Stomach (tissue), 9 donors: Measurements from ENCODE around the gene CARMIL3. TPM values are rescaled to one million over a fixed set of nuclear protein-coding genes. Genes with fewer than 3 reads are reported as not detected.

Source experiments
- DNase-seq, 2 donors: peaks; one replicate each; pipeline versions ENCODE4 v3.0.0 to v3.0.0-alpha.2; 2013 to 2019
- H3K27ac ChIP-seq, 5 donors: fragments of 200-600 bp in 4 of 5; sonication (generic) in 4 of 5; one replicate each; pipeline ENCODE4 v1.5.1; 2013 to 2019; ENCODE audit warnings: mild to moderate bottlenecking in 1 of 5, moderate library complexity in 1 of 5
- H3K27me3 ChIP-seq, 3 donors: fragments of 200-600 bp; sonication (generic); one replicate each; pipeline ENCODE4 v1.5.1; 2017 to 2019; ENCODE audit warnings: mixed run types in 1 of 3
- H3K36me3 ChIP-seq, 4 donors: fragments of 200-600 bp; sonication (generic); 1 replicate in 3 of 4; 2 replicates in 1 of 4; pipeline ENCODE4 v1.5.1; 2016 to 2019
- H3K4me1 ChIP-seq, 4 donors: fragments of 200-600 bp; sonication (generic); one replicate each; pipeline ENCODE4 v1.5.1; 2016 to 2019
- H3K4me3 ChIP-seq, 4 donors: fragments of 200-600 bp; sonication (generic) in 3 of 4; one replicate each; pipeline ENCODE4 v1.5.1; 2016 to 2019; ENCODE audit warnings: mild to moderate bottlenecking in 1 of 4
- H3K9me3 ChIP-seq, 4 donors: fragments of 200-600 bp; sonication (generic); one replicate each; pipeline ENCODE4 v1.5.1; 2016 to 2019
- CTCF ChIP-seq, 7 experiments: fragments of 450-650 bp in 4 of 7; fragments of 200-600 bp in 3 of 7; sonication (generic) in 3 of 7; IDR thresholded peaks; one replicate each; pipeline ENCODE4 v1.5.1; 2016 to 2019; ENCODE audit warnings: antibody characterized with exemption in 7 of 7, control low read depth in 2 of 7, mild to moderate bottlenecking in 1 of 7
- EP300 ChIP-seq: sonication (generic); formaldehyde crosslinking; IDR thresholded peaks from one replicate; pipeline ENCODE4 v1.6.1; 2017; ENCODE audit warnings: antibody characterized with exemption
- POLR2A ChIP-seq, 4 donors: fragments of 450-650 bp; IDR thresholded peaks; one replicate each; pipeline ENCODE4 v1.6.1; 2016; ENCODE audit warnings: antibody characterized with exemption in 4 of 4, control low read depth in 2 of 4, mild to moderate bottlenecking in 1 of 4, moderate library complexity in 1 of 4
- POLR2AphosphoS5 ChIP-seq, 3 donors: sonication (generic); formaldehyde crosslinking; IDR thresholded peaks; one replicate each; pipeline ENCODE4 v1.6.1; 2016; ENCODE audit warnings: antibody characterized with exemption in 3 of 3
- WGBS, 5 donors: extraction: QIAGEN DNeasy Blood & Tissue Kit in 3 of 5; methylation state at CpG; one replicate each; pipeline versions ENCODE4 v1.1.5 to v1.1.7; 2013 to 2018; 5-methylcytosine and 5-hydroxymethylcytosine counted together
- intact Hi-C: fragments of 100-400 bp; cut with DNase I; formaldehyde crosslinking; loops from one replicate; pipeline ENCODE4 v1.15.1; 2023; ENCODE audit warnings: low total_unique reads
- polyA plus RNA-seq, 3 donors: library from polyadenylated mRNA; stranded (reverse); fragments of 200-250 nt; gene quantifications; one replicate each; pipeline ENCODE4 v1.2.3, GENCODE V29; 2013
- total RNA-seq, 5 donors: library from RNA; depleted of rRNA; stranded (reverse); fragments of >200 nt; gene quantifications; one replicate each; pipeline versions ENCODE4 v1.1.0 to v1.2.3, GENCODE V29; 2014 to 2016
- donor health status: healthy with polysubstance abuse.
- donor health status: Bipolar disorder and iron deficiency.
- donor health status: healthy.

The CARMIL3 gene
- total and polyA plus RNA-seq, 8 donors = 0.14 to 2.0 (median 0.50) TPM; not detected in 2

GRCh38 chr14:24060443-24060842 lies 8.6 kb downstream of the CARMIL3 start:
- intact Hi-C loops = no loop called here
- Histone ChIP-seq H3K4me1 (peaks cover 0 to 7% (median 0%) of the 10 kb centered on the region in 4 donors), H3K27me3 (peaks cover 0 to 22% (median 0%) of the 10 kb centered on the region in 3 donors), H3K36me3 (no peaks in the 10 kb centered on the region), H3K27ac (no peak overlapping the region), H3K4me3 (no peak overlapping the region), H3K9me3 (no peaks in the 10 kb centered on the region)
- 91 to 96% (median 93%) methylated on average over 6 to 10 of the region's 10 CpGs for WGBS, 5 donors
- TF ChIP-seq CTCF (IDR thresholded peaks at IDR 0.05) = no peak
- TF ChIP-seq EP300 = no peak
- no peak for TF ChIP-seq POLR2A (IDR thresholded peaks at IDR 0.05)
- TF ChIP-seq POLR2AphosphoS5 (IDR thresholded peaks at IDR 0.05) = no peak
- no peak for DNase-seq

- Histone ChIP-seq H3K9me3 (no peaks in the 10 kb centered on the region), H3K27ac (no peak overlapping the region), H3K4me3 (no peak overlapping the region), H3K27me3 (peaks cover 0 to 17% (median 0%) of the 10 kb centered on the region in 3 donors), H3K4me1 (peaks cover 0 to 7% (median 0%) of the 10 kb centered on the region in 4 donors), H3K36me3 (no peaks in the 10 kb centered on the region)
- intact Hi-C loops = no loop called here
- no peak for DNase-seq
- 77 to 100% (median 82%) methylated on average over 1 to 7 of the region's 7 CpGs for whole genome bisulfite sequencing, 5 donors
- TF ChIP-seq POLR2AphosphoS5 (IDR thresholded peaks at IDR 0.05) = no peak
- no peak for TF ChIP-seq POLR2A (IDR thresholded peaks at IDR 0.05)
- TF ChIP-seq EP300 = no peak
- no peak for TF ChIP-seq CTCF (IDR thresholded peaks at IDR 0.05)
Observed at GRCh38 chr14:24060984-24061913, 9.4 kb downstream of the CARMIL3 start.

GRCh38 chr14:24062216-24062980 lies 10.6 kb downstream of the CARMIL3 start:
- DNase-seq = no peak
- H3K9me3 ChIP-seq = no peaks in the 10 kb centered on the region
- peaks cover 0 to 7% (median 0%) of the 10 kb centered on the region in 4 donors for H3K4me1 ChIP-seq
- no peak overlapping the region for H3K27ac ChIP-seq
- no peaks in the 10 kb centered on the region for H3K36me3 ChIP-seq
- WGBS, 5 donors = 82 to 92% (median 88%) methylated on average over 13 to 14 of the region's 14 CpGs
- H3K27me3 ChIP-seq = peaks cover 0 to 6% (median 0%) of the 10 kb centered on the region in 3 donors
- TF ChIP-seq POLR2AphosphoS5 (IDR thresholded peaks at IDR 0.05) = no peak
- TF ChIP-seq POLR2A (IDR thresholded peaks at IDR 0.05) = no peak
- no peak for TF ChIP-seq EP300
- no peak for TF ChIP-seq CTCF (IDR thresholded peaks at IDR 0.05)
- no peak overlapping the region for H3K4me3 ChIP-seq
- intact Hi-C loops = no loop called here

GRCh38 chr14:24063263-24063836 lies 11.5 kb downstream of the CARMIL3 start:
- peaks cover 0 to 3% (median 0%) of the 10 kb centered on the region in 4 donors for H3K4me1 ChIP-seq
- no peak overlapping the region for H3K27ac ChIP-seq
- intact Hi-C loops = no loop called here
- no peak for TF ChIP-seq POLR2AphosphoS5 (IDR thresholded peaks at IDR 0.05)
- TF ChIP-seq CTCF (IDR thresholded peaks at IDR 0.05) = no peak
- TF ChIP-seq POLR2A (IDR thresholded peaks at IDR 0.05) = no peak
- TF ChIP-seq EP300 = no peak
- 69 to 92% (median 78%) methylated on average over 4 of the region's 4 CpGs for WGBS, 5 donors
- H3K36me3 ChIP-seq = no peaks in the 10 kb centered on the region
- no peak for DNase-seq
- no peak overlapping the region for H3K4me3 ChIP-seq
- H3K9me3 ChIP-seq = no peaks in the 10 kb centered on the region
- no peaks in the 10 kb centered on the region for H3K27me3 ChIP-seq
